Upper lobe of left lung (tissue), 6 donors: ENCODE measurements around the gene RPL38. TPM values are rescaled to one million over a fixed set of nuclear protein-coding genes. Genes with fewer than 3 reads are reported as not detected.

Experiments used
- ATAC-seq, 2 donors: fragments of 200-7000 bp; cut with Tn5 transposase; one replicate each; pipeline ENCODE4 v1.9.1; 2022; ENCODE audit warnings: mild to moderate bottlenecking in 2 of 2, moderate library complexity in 2 of 2; ENCODE audit not compliant: low FRiP score in 2 of 2
- DNase-seq, 2 donors: peaks; one replicate each; pipeline ENCODE4 v3.0.0-alpha.2; 2019 to 2020
- H3K27ac ChIP-seq, 4 donors: fragments of 200-600 bp; sonication (generic); one replicate each; pipeline ENCODE4 v1.5.1; 2016 to 2019
- H3K27me3 ChIP-seq, 4 donors: fragments of 200-600 bp; sonication (generic); one replicate each; pipeline ENCODE4 v1.5.1; 2017 to 2019
- H3K36me3 ChIP-seq, 4 donors: fragments of 200-600 bp; sonication (generic); one replicate each; pipeline ENCODE4 v1.5.1; 2016 to 2019
- H3K4me1 ChIP-seq, 4 donors: fragments of 200-600 bp; sonication (generic); one replicate each; pipeline ENCODE4 v1.5.1; 2018 to 2019
- H3K4me3 ChIP-seq, 4 donors: fragments of 200-600 bp; sonication (generic); one replicate each; pipeline ENCODE4 v1.5.1; 2017 to 2019; ENCODE audit warnings: mild to moderate bottlenecking in 2 of 4, moderate library complexity in 1 of 4
- H3K9me3 ChIP-seq, 4 donors: fragments of 200-600 bp; sonication (generic); one replicate each; pipeline ENCODE4 v1.5.1; 2018 to 2019
- CTCF ChIP-seq, 6 experiments: fragments of 450-650 bp in 4 of 6; fragments of 200-600 bp in 2 of 6; sonication (generic) in 2 of 6; IDR thresholded peaks; one replicate each; pipeline ENCODE4 v1.5.1; 2016 to 2019; ENCODE audit warnings: antibody characterized with exemption in 6 of 6
- EP300 ChIP-seq, 4 donors: sonication (generic); formaldehyde crosslinking; IDR thresholded peaks; one replicate each; pipeline ENCODE4 v1.5.1; 2017; ENCODE audit warnings: antibody characterized with exemption in 4 of 4, control low read depth in 2 of 4
- POLR2A ChIP-seq, 4 donors: fragments of 450-650 bp; IDR thresholded peaks; one replicate each; pipeline ENCODE4 v1.5.1; 2016 to 2017; ENCODE audit warnings: antibody characterized with exemption in 4 of 4, mild to moderate bottlenecking in 2 of 4
- POLR2AphosphoS5 ChIP-seq, 2 donors: sonication (generic); formaldehyde crosslinking; IDR thresholded peaks; one replicate each; pipeline ENCODE4 v1.5.1; 2017; ENCODE audit warnings: antibody characterized with exemption in 2 of 2
- WGBS, 2 donors: methylation state at CpG; one replicate each; pipeline ENCODE4 v1.1.5; 2017 to 2018; 5-methylcytosine and 5-hydroxymethylcytosine counted together
- total RNA-seq, 6 donors: library from RNA; depleted of rRNA in 4 of 6; stranded (reverse); fragments of >200 nt in 4 of 6; gene quantifications; one replicate each; pipeline versions ENCODE4 v1.1.0 to v1.2.1, GENCODE V29; 2016 to 2021
- donor health status: DM: no; HTN: no; CAD: no; lungs with moderate emphysema.
- donor health status: DM: no; HTN: yes; CAD: no; lungs with severe emphysema.

The RPL38 gene
- total RNA-seq, 6 donors from 2014 or later, result 334 to 709 (median 485) TPM

DNA sequence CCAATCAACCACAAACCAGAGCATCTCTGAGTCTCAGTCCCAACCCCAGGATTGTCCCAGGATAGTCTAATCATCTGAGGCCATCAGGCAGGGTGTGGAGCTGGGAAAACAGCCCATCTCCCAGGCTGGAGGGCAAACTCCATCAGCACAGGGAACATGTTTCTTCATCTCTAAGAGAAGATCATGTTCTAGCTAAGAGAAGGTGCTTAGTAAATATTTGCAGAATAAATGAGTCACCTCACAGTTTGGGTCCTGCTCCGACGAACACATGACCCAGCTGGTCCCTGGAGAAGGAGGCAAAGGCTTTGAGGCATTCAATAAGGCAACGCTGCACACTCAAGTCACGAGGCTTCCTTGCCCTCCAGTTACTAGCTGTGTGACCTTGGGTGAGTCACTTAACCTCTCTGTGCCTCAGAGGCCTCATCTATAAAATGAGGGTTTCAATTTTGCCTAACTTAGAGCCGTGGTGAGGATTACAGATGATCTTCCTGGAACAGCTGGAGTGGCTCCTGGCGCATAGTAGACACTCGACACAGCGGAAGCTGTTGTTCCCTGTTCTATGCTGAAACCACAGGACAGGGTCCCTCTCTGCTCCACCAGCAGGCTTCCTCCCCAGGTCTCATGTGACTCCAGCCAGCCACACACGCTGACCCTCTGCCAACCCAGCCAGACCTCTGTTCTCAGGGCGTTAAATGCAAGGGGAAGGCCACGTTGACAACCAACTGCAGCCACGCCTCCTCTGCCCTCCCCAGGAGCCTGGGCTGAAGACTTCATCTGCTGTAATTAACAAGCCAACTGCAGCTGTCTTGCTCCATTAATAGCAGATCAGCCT, 10.3 kb upstream of the RPL38 start:
- H3K27me3 ChIP-seq, result peaks cover 0 to 2% (median 0%) of the 10 kb centered on the region in 4 donors
- ATAC-seq (peak; percentile 64 to 89), DNase-seq (peak in 1 of 2 donors; percentile 69)
- no peak overlapping the region for H3K4me3 ChIP-seq
- no peaks in the 10 kb centered on the region for H3K36me3 ChIP-seq
- peaks cover 0 to 8% (median 2%) of the 10 kb centered on the region in 4 donors for H3K4me1 ChIP-seq
- WGBS, 2 donors, result 29 to 51% methylated on average over 4 to 12 of the region's 12 CpGs
- no peaks in the 10 kb centered on the region for H3K9me3 ChIP-seq
- peak overlapping the region in 1 of 4 donors; percentile 27 for H3K27ac ChIP-seq
- no peak for TF ChIP-seq CTCF (IDR thresholded peaks at IDR 0.05)
- TF ChIP-seq EP300 (IDR thresholded peaks at IDR 0.05), result no peak
- no peak for TF ChIP-seq POLR2AphosphoS5 (IDR thresholded peaks at IDR 0.05)
- no peak for TF ChIP-seq POLR2A (IDR thresholded peaks at IDR 0.05)

- Histone ChIP-seq H3K9me3 (no peaks in the 10 kb centered on the region), H3K27me3 (peaks cover 0 to 2% (median 0%) of the 10 kb centered on the region in 4 donors), H3K4me1 (peaks cover 3 to 13% (median 6%) of the 10 kb centered on the region in 4 donors), H3K4me3 (no peak overlapping the region), H3K27ac (no peak overlapping the region), H3K36me3 (no peaks in the 10 kb centered on the region)
- 71 to 76% methylated on average over 7 to 9 of the region's 9 CpGs for WGBS, 2 donors
- no peak for DNase-seq
- no peak for TF ChIP-seq CTCF (IDR thresholded peaks at IDR 0.05)
- no peak for TF ChIP-seq POLR2A (IDR thresholded peaks at IDR 0.05)
- no peak for TF ChIP-seq POLR2AphosphoS5 (IDR thresholded peaks at IDR 0.05)
- no peak for ATAC-seq
Measured at GRCh38 chr17:74194682-74195081, 8.8 kb upstream of the RPL38 start.

DNA sequence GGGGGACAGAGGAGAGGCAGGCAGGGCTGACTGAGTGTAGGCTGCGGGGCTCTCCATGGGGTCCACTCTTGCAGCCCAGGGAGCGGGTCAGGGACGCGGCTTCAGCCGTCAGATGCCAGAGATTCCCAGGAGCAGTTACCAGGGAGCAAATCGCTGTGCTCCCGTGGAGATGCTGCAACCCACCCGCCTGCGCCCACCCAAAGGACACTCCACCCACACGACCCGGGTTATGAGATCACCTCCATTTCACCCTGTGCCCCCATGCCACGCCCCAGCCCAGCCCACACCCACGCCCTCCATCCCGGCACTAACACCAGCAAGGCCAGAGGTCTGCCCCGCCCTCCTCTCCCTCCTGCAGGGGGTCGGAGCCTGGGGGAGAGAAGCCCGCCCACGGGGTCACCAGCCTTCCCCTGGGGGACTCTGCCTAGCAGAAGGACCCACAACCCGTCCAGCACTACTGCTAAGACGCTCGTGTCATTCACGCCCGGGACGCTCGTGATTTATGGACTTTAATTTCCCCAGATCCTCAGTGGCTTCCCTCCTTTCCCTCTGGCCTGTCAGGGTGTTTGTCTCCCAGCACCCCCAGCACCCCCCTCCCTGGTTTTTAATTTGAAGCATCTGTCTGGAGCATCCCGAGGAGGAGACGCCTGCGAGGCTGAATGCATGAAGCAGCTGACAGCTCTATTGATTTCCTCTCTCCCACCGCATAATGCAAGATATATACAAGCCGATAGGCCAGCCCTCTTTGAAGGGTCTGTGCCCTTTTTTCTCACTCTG, 6.7 kb upstream of the RPL38 start:
- ATAC-seq, result no peak
- Histone ChIP-seq H3K27ac (no peak overlapping the region), H3K27me3 (peaks cover 0 to 2% (median 0%) of the 10 kb centered on the region in 4 donors), H3K9me3 (no peaks in the 10 kb centered on the region), H3K4me3 (no peak overlapping the region), H3K36me3 (no peaks in the 10 kb centered on the region), H3K4me1 (peaks cover 3 to 19% (median 9%) of the 10 kb centered on the region in 4 donors)
- TF ChIP-seq POLR2AphosphoS5 (IDR thresholded peaks at IDR 0.05) (no peak), CTCF (IDR thresholded peaks at IDR 0.05) (no peak), EP300 (IDR thresholded peaks at IDR 0.05) (no peak), POLR2A (IDR thresholded peaks at IDR 0.05) (no peak)
- 41 to 59% methylated on average over 24 to 26 of the region's 30 CpGs for WGBS, 2 donors
- DNase-seq, result no peak

DNA sequence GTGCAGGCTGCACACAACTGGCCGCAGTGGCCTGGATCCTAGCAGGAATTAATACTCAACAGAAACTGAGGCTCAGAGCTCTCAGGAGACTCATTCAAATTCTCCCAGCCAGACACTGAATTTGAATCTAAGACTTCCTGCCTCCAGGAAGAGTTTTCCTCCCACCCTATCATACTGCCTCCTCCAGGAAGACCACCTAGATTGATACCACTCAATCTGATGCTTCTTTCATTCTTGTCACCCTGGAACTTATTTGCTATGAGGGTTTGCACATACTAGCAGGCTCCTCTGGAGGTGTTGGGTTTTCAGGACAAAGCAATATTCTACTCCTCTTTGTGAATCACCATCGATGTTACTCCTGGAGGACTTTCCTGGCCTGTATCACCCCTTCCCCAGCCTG, 5.7 kb upstream of the RPL38 start:
- TF ChIP-seq CTCF (IDR thresholded peaks at IDR 0.05) (no peak), POLR2AphosphoS5 (IDR thresholded peaks at IDR 0.05) (no peak), EP300 (IDR thresholded peaks at IDR 0.05) (no peak), POLR2A (IDR thresholded peaks at IDR 0.05) (no peak)
- Histone ChIP-seq H3K9me3 (no peaks in the 10 kb centered on the region), H3K4me3 (no peak overlapping the region), H3K27ac (no peak overlapping the region), H3K27me3 (peaks cover 0 to 2% (median 0%) of the 10 kb centered on the region in 4 donors), H3K36me3 (no peaks in the 10 kb centered on the region), H3K4me1 (peaks cover 3 to 15% (median 9%) of the 10 kb centered on the region in 4 donors)
- WGBS, 2 donors, result 94 to 100% methylated on average over 1 to 2 of the region's 2 CpGs
- ATAC-seq, result no peak
- DNase-seq, result no peak
